Measurements from ENCODE around the gene UROD.

The UROD gene

DNA sequence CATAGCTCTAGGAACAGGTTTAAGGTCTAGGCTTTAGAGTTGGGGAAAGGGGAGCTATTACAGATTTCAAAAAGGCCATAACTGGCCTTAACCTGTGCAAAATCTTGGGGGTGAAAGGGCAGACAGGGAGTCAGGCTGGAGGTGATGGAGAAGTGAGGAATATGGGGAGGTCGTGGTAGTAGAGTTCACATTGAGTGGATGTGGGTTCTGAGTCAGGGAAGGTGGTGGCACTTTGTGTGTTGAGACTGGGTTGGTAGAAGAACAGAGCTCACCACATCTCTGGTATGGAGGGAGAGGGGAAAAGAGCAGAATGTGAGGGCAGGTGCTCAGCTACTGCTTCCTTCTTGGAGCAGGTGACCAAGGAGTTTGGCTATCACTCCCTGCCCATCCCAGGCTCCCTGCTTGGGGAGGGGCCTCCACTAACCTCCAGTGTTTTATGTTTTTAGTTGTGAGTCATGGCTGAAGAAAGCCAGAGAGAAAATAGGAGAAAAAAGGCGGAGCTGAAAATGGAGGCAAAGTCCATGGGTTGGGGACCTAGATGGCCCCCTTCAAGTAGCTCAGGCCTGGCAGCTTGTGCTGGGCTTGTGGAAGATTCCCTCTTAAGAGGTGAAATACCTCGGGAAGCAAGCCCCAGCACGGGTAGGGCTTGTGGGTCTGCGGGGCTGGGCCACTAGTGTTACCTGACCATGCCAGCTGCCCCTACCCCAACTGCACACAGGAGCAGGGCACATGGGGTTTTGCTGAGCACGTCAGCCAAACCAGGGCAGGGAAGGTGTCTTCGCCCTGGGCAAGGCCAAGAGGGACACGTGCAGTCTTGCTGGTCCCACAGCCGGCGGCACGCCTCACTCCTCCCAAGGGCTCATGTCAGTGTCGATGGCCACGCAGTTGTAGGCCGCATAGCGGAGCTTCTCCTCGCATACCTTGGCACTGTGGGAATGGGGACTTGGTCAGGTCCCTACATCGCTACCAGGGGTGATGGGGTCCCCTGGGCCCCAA is 9.1 kb upstream of the UROD start:
- no peak overlapping the region for H3K9ac ChIP-seq (ENCODE audit: insufficient read length, low read depth)
- no peaks in the 10 kb centered on the region for H3K27me3 ChIP-seq (ENCODE audit: insufficient read depth, insufficient read length)
- no peak overlapping the region for H3K4me3 ChIP-seq (ENCODE audit: insufficient read length, low read depth)
- peaks cover 70% of the 10 kb centered on the region for H3K36me3 ChIP-seq (ENCODE audit: insufficient read depth, insufficient read length, low read length)
- TF ChIP-seq YY1 (IDR thresholded peaks at IDR 0.05; ENCODE audit: insufficient read depth, insufficient read length) (no peak), ZNF274 (IDR thresholded peaks at IDR 0.05; ENCODE audit: low read depth, low read length) (no peak), SUZ12 (IDR thresholded peaks at IDR 0.05; ENCODE audit: extremely low read depth, insufficient read depth, insufficient read length) (no peak)
- H3K9me3 ChIP-seq (ENCODE audit: insufficient read depth, low read length): no peaks in the 10 kb centered on the region
- H3K4me1 ChIP-seq (ENCODE audit: insufficient read depth, insufficient read length): peaks cover 6% of the 10 kb centered on the region
- no peak for DNase-seq (ENCODE audit: low read depth, low spot score)

DNA sequence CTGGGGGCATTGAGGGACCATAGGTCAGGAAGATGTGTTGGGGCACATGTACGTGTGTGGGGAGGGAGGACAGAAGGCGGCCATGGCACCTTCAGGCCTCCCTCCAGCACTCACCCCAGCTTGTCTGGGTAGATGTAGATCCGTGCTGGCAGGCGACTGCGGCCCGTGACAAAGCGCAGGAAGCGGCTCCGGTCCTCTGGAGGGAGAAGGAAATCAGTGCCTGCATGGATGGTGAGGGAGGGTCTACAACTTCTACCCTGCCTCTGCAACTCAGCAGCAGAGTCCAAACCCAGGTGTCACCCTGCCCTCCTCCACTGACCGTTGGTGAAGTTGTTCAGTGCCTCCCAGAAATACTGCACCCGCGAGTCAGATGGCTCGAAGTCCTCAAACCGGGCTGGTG is 8.3 kb upstream of the UROD start:
- DNase-seq (ENCODE audit: low read depth, low spot score): no peak
- H3K36me3 ChIP-seq (ENCODE audit: insufficient read depth, insufficient read length, low read length): peaks cover 78% of the 10 kb centered on the region

DNA sequence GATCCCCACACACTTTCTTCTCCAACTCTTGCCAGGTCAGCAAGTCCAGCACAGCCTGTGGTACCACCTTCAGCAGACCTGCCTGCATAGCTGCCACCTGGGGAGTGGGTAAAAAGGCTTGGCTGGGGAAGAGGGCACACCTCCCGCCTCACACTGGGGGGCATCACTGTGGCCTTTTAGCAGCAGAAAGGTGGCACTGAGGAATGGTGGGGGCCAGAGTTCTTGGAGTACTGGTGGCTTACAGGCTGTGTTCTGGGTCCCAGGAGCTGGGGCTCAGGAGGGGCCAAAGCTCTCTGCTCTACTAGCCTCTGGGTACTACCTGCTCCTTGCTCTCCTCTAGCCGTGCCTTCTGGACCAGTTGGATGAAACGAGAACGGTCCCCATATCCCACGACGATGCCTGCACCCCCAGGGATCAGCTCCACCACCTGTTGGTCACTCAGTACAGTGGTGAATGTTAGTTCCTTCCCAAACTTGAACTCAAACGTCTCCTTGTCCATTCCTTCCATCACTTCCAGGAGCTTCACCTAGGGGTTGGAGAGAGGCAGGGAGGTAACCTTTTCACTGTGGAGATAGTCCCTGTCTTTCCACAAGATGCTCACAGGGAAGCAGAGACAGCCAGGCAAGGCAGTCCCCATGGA is 7.7 kb upstream of the UROD start:
- no peak overlapping the region for H3K4me3 ChIP-seq (ENCODE audit: insufficient read length, low read depth)
- TF ChIP-seq ZNF274 (IDR thresholded peaks at IDR 0.05; ENCODE audit: low read depth, low read length) (no peak), SUZ12 (IDR thresholded peaks at IDR 0.05; ENCODE audit: extremely low read depth, insufficient read depth, insufficient read length) (no peak), YY1 (IDR thresholded peaks at IDR 0.05; ENCODE audit: insufficient read depth, insufficient read length) (no peak)
- DNase-seq (ENCODE audit: low read depth, low spot score): no peak
- no peaks in the 10 kb centered on the region for H3K9me3 ChIP-seq (ENCODE audit: insufficient read depth, low read length)
- H3K4me1 ChIP-seq (ENCODE audit: insufficient read depth, insufficient read length): peaks cover 6% of the 10 kb centered on the region
- no peaks in the 10 kb centered on the region for H3K27me3 ChIP-seq (ENCODE audit: insufficient read depth, insufficient read length)
- H3K9ac ChIP-seq (ENCODE audit: insufficient read length, low read depth): no peak overlapping the region
- peaks cover 85% of the 10 kb centered on the region for H3K36me3 ChIP-seq (ENCODE audit: insufficient read depth, insufficient read length, low read length)

More for the DNA sequence above, 8.3 kb upstream of the UROD start:
- Histone ChIP-seq H3K9me3 (ENCODE audit: insufficient read depth, low read length) (no peaks in the 10 kb centered on the region), H3K4me1 (ENCODE audit: insufficient read depth, insufficient read length) (peaks cover 6% of the 10 kb centered on the region), H3K27me3 (ENCODE audit: insufficient read depth, insufficient read length) (no peaks in the 10 kb centered on the region), H3K4me3 (ENCODE audit: insufficient read length, low read depth) (no peak overlapping the region), H3K9ac (ENCODE audit: insufficient read length, low read depth) (no peak overlapping the region)
- no peak for TF ChIP-seq SUZ12 (IDR thresholded peaks at IDR 0.05; ENCODE audit: extremely low read depth, insufficient read depth, insufficient read length)
- TF ChIP-seq YY1 (IDR thresholded peaks at IDR 0.05; ENCODE audit: insufficient read depth, insufficient read length): no peak
- no peak for TF ChIP-seq ZNF274 (IDR thresholded peaks at IDR 0.05; ENCODE audit: low read depth, low read length)

DNA sequence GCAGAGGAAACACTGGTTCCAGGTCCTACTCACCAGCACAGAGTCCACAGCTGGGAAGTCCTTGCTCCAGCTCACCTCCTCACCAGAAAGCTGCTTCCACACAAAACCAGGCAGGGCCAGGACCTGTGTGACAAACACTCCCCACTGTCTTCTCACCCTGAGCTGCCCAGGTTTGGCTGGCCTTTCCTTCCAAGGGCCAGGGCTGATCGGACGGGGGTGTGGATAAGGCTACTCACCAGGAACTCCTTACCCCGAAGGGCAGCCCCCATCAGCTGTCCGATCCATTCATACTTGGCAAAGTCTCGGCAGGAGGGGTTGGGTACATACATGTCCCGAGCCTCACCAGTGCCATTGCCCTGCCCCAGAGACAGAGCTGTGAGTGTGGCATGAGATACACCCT is 6.3 kb upstream of the UROD start:
- no peak for DNase-seq (ENCODE audit: low read depth, low spot score)
- TF ChIP-seq ZNF274 (IDR thresholded peaks at IDR 0.05; ENCODE audit: low read depth, low read length) (no peak), YY1 (IDR thresholded peaks at IDR 0.05; ENCODE audit: insufficient read depth, insufficient read length) (no peak), SUZ12 (IDR thresholded peaks at IDR 0.05; ENCODE audit: extremely low read depth, insufficient read depth, insufficient read length) (no peak)
- Histone ChIP-seq H3K27me3 (ENCODE audit: insufficient read depth, insufficient read length) (peaks cover 11% of the 10 kb centered on the region), H3K4me3 (ENCODE audit: insufficient read length, low read depth) (no peak overlapping the region), H3K36me3 (ENCODE audit: insufficient read depth, insufficient read length, low read length) (peaks cover 91% of the 10 kb centered on the region), H3K9ac (ENCODE audit: insufficient read length, low read depth) (no peak overlapping the region), H3K9me3 (ENCODE audit: insufficient read depth, low read length) (no peaks in the 10 kb centered on the region), H3K4me1 (ENCODE audit: insufficient read depth, insufficient read length) (peaks cover 12% of the 10 kb centered on the region)

DNA sequence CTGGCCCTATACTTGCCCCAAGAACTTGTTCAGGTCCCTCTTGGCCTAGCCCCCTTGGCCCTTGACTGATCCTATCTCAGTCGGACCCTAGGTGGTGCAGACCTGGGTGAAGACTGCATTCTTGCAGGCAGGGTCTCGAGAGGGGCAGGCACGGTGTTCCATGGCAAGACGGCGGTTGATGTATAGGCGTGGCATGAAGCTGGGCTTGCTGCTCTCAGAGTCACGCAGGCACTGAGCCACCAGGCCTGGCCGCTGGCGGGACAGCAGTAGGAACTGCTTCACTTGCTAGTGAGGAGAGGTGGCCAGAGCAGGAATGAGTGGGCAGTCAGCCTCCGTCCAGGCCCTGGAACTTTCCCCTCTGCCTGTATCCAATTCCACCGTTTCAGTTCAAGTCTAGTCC is 4.7 kb upstream of the UROD start:
- no peak overlapping the region for H3K4me3 ChIP-seq (ENCODE audit: insufficient read length, low read depth)
- TF ChIP-seq SUZ12 (IDR thresholded peaks at IDR 0.05; ENCODE audit: extremely low read depth, insufficient read depth, insufficient read length): no peak
- TF ChIP-seq YY1 (IDR thresholded peaks at IDR 0.05; ENCODE audit: insufficient read depth, insufficient read length): no peak
- TF ChIP-seq ZNF274 (IDR thresholded peaks at IDR 0.05; ENCODE audit: low read depth, low read length): no peak
- DNase-seq (ENCODE audit: low read depth, low spot score): no peak
- no peak overlapping the region for H3K9ac ChIP-seq (ENCODE audit: insufficient read length, low read depth)
- peaks cover 78% of the 10 kb centered on the region for H3K36me3 ChIP-seq (ENCODE audit: insufficient read depth, insufficient read length, low read length)
- H3K4me1 ChIP-seq (ENCODE audit: insufficient read depth, insufficient read length): peaks cover 11% of the 10 kb centered on the region
- no peaks in the 10 kb centered on the region for H3K9me3 ChIP-seq (ENCODE audit: insufficient read depth, low read length)
- peaks cover 14% of the 10 kb centered on the region for H3K27me3 ChIP-seq (ENCODE audit: insufficient read depth, insufficient read length)

DNA sequence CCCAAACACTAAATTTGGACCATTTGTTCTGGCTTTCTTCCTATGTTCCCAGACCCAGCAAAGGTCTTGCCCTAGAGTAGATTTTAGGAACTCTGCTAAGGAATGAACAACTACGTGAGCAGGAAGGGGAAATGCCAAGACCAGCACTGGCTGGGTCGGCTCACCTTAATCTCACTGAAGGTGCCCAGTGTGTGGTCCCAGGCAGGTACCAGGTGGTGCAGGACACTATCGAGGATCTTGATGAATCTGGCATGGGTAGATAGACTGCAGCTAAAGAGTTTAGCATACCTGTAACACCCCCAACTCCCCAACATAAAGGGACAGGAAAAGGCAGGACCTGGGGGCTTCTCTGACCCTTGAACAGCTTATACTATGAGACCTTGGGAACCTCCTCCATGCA is 4.0 kb upstream of the UROD start:
- peaks cover 71% of the 10 kb centered on the region for H3K36me3 ChIP-seq (ENCODE audit: insufficient read depth, insufficient read length, low read length)
- TF ChIP-seq YY1 (IDR thresholded peaks at IDR 0.05; ENCODE audit: insufficient read depth, insufficient read length) (no peak), ZNF274 (IDR thresholded peaks at IDR 0.05; ENCODE audit: low read depth, low read length) (no peak), SUZ12 (IDR thresholded peaks at IDR 0.05; ENCODE audit: extremely low read depth, insufficient read depth, insufficient read length) (no peak)
- H3K4me1 ChIP-seq (ENCODE audit: insufficient read depth, insufficient read length): peaks cover 12% of the 10 kb centered on the region
- H3K9ac ChIP-seq (ENCODE audit: insufficient read length, low read depth): no peak overlapping the region
- no peak for DNase-seq (ENCODE audit: low read depth, low spot score)
- H3K9me3 ChIP-seq (ENCODE audit: insufficient read depth, low read length): no peaks in the 10 kb centered on the region
- no peak overlapping the region for H3K4me3 ChIP-seq (ENCODE audit: insufficient read length, low read depth)
- H3K27me3 ChIP-seq (ENCODE audit: insufficient read depth, insufficient read length): peaks cover 14% of the 10 kb centered on the region

DNA sequence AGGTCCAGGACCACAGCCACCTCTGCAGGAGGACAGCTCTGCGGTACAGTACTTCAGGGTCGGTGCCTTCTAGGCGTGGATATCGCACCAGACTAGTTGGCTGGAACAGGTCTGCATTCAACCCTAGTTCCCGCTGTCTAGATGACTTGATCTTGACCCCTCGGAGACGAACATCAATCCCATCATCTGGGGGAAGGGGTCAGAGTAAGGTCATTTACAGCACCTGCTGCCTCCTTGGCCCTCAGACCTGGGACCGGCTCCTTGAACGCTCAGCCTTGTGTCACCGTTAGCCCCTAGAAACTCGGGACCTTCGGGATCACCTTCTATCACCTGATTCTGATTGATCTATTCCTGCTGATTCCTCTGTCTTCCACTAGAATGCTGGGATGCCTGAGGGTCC is 3.5 kb upstream of the UROD start:
- Histone ChIP-seq H3K9ac (ENCODE audit: insufficient read length, low read depth) (no peak overlapping the region), H3K4me3 (ENCODE audit: insufficient read length, low read depth) (no peak overlapping the region)

More for the DNA sequence above, 3.5 kb upstream of the UROD start:
- Histone ChIP-seq H3K4me1 (ENCODE audit: insufficient read depth, insufficient read length) (peaks cover 15% of the 10 kb centered on the region), H3K36me3 (ENCODE audit: insufficient read depth, insufficient read length, low read length) (peaks cover 71% of the 10 kb centered on the region), H3K9me3 (ENCODE audit: insufficient read depth, low read length) (no peaks in the 10 kb centered on the region), H3K27me3 (ENCODE audit: insufficient read depth, insufficient read length) (peaks cover 14% of the 10 kb centered on the region)
- TF ChIP-seq ZNF274 (IDR thresholded peaks at IDR 0.05; ENCODE audit: low read depth, low read length) (no peak), YY1 (IDR thresholded peaks at IDR 0.05; ENCODE audit: insufficient read depth, insufficient read length) (no peak), SUZ12 (IDR thresholded peaks at IDR 0.05; ENCODE audit: extremely low read depth, insufficient read depth, insufficient read length) (no peak)
- no peak for DNase-seq (ENCODE audit: low read depth, low spot score)
